Measurements from ENCODE around the gene TNFAIP8. TPM values are rescaled to one million over a fixed set of nuclear protein-coding genes. Genes with fewer than 3 reads are reported as not detected.

The TNFAIP8 gene
- total RNA-seq, 4 donors from 2014 or later = 20.2 to 26.2 (median 22.5) TPM

GRCh38 chr5:119385536-119386128 is 29.8 kb downstream of the TNFAIP8 start:
- Histone ChIP-seq H3K4me1 (peaks cover 14 to 89% (median 73%) of the 10 kb centered on the region in 4 donors), H3K9me3 (no peaks in the 10 kb centered on the region), H3K36me3 (no peaks in the 10 kb centered on the region), H3K27me3 (no peaks in the 10 kb centered on the region), H3K27ac (replicated peaks in 1 of 4) (peak overlapping the region; percentile 51 to 72 (median 62)), H3K4me3 (no peak overlapping the region)
- TF ChIP-seq POLR2A (IDR thresholded peaks at IDR 0.05; ENCODE audit: low read depth) = no peak
- TF ChIP-seq POLR2AphosphoS5 (IDR thresholded peaks at IDR 0.05) = no peak
- no peak for TF ChIP-seq CTCF (IDR thresholded peaks at IDR 0.05)
- no peak for TF ChIP-seq EP300 (IDR thresholded peaks at IDR 0.05)
- no peak for DNase-seq (ENCODE audit: extremely low spot score)
- intact Hi-C loops (cut with DNase I) = no loop called here
- WGBS = 87% methylated on average over 3 of the region's 3 CpGs

- DNase-seq (ENCODE audit: extremely low spot score) = no peak
- intact Hi-C loops (cut with DNase I) = no loop called here
- WGBS = 30% methylated on average over 6 of the region's 6 CpGs
These were observed 31.0 kb downstream of the TNFAIP8 start for GRCh38 chr5:119386596-119387344.

GRCh38 chr5:119387945-119388618 is 32.3 kb downstream of the TNFAIP8 start:
- H3K4me3 ChIP-seq = no peak overlapping the region
- TF ChIP-seq POLR2A (IDR thresholded peaks at IDR 0.05; ENCODE audit: low read depth) (no peak), EP300 (IDR thresholded peaks at IDR 0.05) (no peak), CTCF (IDR thresholded peaks at IDR 0.05) (no peak), POLR2AphosphoS5 (IDR thresholded peaks at IDR 0.05) (no peak)
- peaks cover 14 to 83% (median 73%) of the 10 kb centered on the region in 4 donors for H3K4me1 ChIP-seq
- no peak for DNase-seq (ENCODE audit: extremely low spot score)
- H3K36me3 ChIP-seq = peaks cover 0 to 2% (median 0%) of the 10 kb centered on the region in 4 donors
- no peaks in the 10 kb centered on the region for H3K27me3 ChIP-seq
- H3K9me3 ChIP-seq = no peaks in the 10 kb centered on the region
- intact Hi-C loops (cut with DNase I) = no loop called here
- 35% methylated on average over 2 of the region's 2 CpGs for WGBS
- H3K27ac ChIP-seq (replicated peaks in 1 of 4) = peak overlapping the region; percentile 62 to 72 (median 70)

More at GRCh38 chr5:119386596-119387344, 31.0 kb downstream of the TNFAIP8 start:
- no peak for TF ChIP-seq POLR2A (IDR thresholded peaks at IDR 0.05; ENCODE audit: low read depth)
- Histone ChIP-seq H3K9me3 (no peaks in the 10 kb centered on the region), H3K36me3 (no peaks in the 10 kb centered on the region), H3K4me3 (no peak overlapping the region), H3K27ac (replicated peaks in 1 of 4) (peak overlapping the region; percentile 62 to 72 (median 70)), H3K27me3 (no peaks in the 10 kb centered on the region), H3K4me1 (peaks cover 14 to 84% (median 70%) of the 10 kb centered on the region in 4 donors)

- peaks cover 14 to 80% (median 72%) of the 10 kb centered on the region in 4 donors for H3K4me1 ChIP-seq
- H3K27ac ChIP-seq (replicated peaks in 1 of 4) = peak overlapping the region; percentile 62 to 72 (median 70)
- TF ChIP-seq CTCF (IDR thresholded peaks at IDR 0.05) (no peak), POLR2AphosphoS5 (IDR thresholded peaks at IDR 0.05) (no peak), POLR2A (IDR thresholded peaks at IDR 0.05; ENCODE audit: low read depth) (no peak), EP300 (IDR thresholded peaks at IDR 0.05) (no peak)
- no peaks in the 10 kb centered on the region for H3K9me3 ChIP-seq
- H3K36me3 ChIP-seq = peaks cover 0 to 3% (median 0%) of the 10 kb centered on the region in 4 donors
- H3K4me3 ChIP-seq = no peak overlapping the region
- DNase-seq (ENCODE audit: extremely low spot score) = no peak
- intact Hi-C loops (cut with DNase I) = no loop called here
- no peaks in the 10 kb centered on the region for H3K27me3 ChIP-seq
- WGBS = 80% methylated on average over 5 of the region's 5 CpGs
These were observed 32.9 kb downstream of the TNFAIP8 start for GRCh38 chr5:119388619-119389190.

Measured in esophagus muscularis mucosa (tissue), 4 donors.